NCI-H2171 (cell line): ENCODE measurements around the gene FSD1L.

Experiments used
- DNase-seq: peaks from one replicate; lab custom pipeline; 2025; lab: John Stamatoyannopoulos, UW

FSD1L gene

DNA sequence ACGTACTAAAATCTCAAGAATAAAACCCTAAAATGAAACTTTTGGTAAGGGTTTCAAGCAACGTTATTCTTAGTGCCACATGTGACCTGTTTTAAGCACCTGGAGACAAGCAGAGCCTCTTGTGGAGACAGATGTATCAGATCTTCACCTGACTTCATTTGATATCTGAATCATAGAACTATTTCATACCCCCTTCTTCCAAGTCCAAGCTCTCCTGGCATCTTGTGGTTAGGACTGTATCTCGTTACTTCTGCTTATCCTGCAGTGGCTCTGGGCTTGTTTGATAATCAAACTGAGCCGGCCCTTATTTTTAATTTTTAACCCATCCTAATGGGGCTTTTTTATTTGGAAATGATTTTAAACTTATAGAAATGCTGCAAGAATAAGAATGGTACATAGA lies 11.1 kb upstream of the FSD1L start:
- no peak for DNase-seq

DNA sequence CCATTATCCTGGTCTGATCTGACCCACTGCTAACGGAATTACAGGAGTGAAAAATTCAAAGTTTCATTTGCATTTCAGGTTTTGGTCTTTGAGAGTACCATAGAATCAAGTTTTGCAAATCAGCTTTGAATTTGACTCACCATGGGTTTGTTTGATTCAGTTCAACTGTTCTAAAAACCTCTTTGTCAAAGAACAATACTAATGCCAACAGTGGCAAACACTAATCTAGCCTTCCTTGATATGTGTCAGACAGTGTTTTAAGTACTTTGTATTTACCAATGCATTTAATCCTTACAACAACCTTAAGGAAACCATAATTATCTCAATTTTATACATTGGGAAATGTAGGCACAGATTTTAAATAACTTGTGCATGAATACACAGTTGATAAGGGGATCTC lies 10.1 kb upstream of the FSD1L start:
- DNase-seq, result no peak

DNA sequence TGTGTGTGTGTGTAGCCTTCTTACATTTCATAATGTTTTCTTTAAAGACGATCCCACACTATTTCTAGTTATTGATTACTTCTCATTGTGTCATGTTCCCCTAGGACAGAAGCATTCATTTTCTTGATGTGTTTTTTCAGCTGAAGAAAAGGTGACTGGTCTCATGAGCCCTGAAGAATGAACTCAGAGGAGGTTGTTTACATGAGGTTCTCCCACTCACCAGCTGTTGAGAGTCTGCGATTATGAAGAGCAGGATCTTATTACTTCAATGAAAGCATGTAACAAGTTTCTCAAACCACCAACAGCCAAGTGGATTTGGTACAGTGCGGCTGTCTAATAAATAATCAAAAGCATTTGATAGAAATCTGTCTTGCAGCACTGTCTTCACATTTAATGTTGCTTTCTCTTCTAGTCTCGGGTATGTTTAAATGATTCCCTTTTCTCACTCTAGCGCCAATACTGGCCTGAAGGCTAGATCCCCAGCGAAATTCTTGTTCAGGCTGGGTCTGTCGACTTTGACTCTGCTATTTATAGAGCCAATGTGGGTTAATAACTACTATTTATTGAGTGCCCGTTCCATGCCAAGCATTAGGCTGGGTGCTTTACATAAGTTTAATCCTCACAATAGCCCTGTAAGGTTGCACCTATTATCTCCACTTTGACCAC lies 9.6 kb upstream of the FSD1L start:
- peak; percentile 84 for DNase-seq

DNA sequence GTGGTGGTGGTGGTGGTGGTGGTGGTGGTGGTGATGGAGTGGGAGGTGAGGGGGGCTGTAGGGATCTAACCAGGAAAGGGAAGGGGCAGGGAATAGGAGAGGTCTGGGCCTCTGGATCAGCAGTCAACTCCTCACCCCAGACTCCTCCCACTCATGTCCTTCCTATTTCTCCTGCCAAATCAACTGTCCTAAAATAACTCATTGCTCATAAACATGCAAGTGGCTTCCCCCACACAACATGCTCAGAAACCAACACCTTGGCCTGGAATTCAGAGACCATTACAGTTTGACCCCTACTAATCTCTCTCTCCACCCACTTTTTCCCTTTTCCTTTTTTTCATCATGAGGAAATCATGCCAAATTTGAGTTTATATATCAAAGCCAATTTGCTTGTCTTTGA lies 8.4 kb upstream of the FSD1L start:
- no peak for DNase-seq

DNA sequence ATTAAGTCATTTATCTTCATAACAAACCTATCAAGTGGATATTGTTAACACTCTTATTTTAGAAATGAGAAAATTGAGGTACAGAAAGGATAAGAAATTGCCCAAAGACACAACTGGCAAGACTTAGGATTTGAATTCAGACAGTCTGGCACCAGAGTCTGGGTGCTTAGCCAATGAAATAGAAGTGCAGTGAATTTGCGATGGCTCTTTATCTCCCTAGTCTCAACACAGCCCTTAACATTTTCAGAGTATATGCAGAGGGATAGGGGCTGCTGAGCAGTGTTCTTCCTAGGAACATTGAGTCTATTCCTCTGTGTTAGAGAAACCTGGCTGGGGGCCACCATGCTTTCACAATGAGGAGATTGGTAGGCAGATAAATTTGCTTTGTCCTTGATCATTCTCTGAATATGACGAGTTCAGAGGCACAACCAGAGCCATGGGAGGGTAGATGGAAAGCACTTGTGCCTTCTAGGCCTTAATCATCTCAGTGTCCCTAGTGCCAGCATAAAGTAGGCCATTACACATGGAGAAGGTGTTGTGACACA lies 6.1 kb upstream of the FSD1L start:
- DNase-seq, result no peak

DNA sequence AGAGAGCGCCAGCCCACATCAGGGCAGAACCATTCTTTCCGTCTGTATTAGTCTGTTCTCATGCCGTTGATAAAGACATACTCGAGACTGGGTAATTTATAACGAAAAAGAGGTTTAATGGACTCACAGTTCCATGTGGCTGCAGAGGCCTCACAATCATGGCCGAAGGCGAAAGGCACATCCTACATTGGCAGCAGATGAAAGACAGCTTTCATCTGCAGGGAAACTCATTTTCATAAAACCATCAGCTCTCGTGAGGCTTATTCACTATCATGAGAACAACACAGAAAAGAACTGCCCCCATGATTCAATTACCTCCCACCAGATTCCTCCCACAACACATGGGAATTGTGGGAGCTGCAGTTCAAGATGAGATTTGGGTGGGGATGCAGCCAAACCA lies 4.7 kb upstream of the FSD1L start:
- DNase-seq, result no peak

DNA sequence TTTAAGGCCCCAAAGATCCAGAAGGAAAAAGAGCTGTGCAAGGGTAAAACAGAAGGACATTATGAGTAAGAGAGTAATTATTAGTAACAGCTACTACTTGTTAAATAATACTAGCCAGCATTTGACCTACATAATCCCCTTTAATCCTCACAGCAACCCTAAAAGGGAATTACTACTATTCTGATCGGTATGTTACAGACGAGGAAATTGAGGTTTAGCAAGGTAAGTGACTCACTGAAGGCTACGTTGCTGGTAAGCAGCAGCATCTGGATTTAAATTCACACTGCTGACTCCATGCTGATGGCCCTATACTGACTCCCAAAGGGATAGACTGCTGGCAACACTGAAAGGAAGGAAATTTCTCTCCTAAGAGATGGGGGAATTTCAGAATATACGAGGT lies 3.7 kb upstream of the FSD1L start:
- DNase-seq, result no peak

DNA sequence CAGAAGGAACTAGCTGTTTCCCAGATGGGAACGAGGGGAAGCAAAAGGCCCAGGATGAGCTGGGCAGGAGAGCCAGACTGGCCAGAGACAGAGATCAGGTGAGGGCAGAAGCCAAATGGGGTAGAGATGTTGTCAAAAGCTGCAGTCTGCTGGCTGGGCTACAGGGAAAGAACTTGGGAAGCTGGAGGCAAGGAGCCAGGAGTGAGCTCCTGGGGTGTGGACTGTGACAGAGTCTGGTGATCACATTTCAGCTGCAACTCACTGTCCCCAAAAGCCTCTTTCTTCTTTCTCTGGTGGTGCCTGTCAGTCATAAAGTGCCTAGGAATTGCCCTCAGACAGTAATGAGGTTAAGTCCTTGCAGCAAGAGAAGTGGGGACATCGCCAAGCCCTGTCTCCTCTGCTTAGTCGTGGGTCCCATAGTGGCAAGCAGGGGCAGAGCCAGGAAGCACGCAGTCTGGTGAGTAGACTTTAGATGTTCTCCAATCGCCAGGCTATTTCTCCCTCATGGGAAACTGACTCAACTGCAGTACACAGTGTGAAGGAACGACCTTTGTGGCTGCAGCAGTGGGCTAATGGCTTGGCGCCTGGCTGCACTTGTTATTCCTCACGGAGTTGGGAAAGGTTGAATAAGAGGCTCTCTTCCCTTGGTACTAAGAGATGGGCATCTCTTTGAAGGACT lies 2.5 kb upstream of the FSD1L start:
- DNase-seq, result no peak

DNA sequence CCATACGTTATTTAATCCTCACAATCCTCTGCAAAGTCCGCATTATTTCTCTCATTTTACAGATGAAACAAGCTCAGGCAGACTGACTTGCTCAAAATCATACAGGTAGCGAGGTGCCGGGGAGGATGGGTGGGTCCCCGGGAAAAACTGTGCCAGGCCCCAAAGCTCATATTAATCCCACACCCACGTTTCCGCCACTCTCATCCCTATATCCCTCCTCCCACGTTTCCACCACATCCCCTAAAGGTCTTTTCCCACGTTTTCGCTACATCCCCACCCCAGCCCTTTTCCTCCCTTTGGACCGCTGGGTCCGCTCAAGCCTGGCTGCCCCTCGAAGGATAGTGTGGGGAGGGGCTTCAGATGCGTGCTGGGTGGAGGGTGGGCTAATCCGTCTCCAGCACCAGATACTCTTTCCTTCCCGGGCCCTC lies 434 bp upstream of the FSD1L start:
- DNase-seq, result peak; percentile 54

DNA sequence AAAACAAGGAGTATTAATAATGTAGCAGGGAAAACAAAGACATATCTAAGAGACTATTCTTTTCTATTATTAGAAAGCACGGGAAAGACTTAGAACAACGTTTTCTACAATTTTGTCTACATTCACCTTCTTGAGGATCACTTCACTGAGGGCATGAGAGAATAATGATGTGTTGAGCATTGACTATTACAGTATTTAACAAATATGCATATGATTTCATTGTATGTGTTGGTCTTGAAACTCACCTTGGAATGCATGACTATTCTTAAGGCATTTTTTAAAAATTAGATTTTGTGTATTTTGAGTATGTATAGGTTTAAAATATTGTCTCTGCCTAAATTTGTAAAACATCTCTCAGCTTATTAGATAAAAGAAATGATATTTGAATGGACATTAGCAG lies 1.2 kb downstream of the FSD1L start:
- no peak for DNase-seq

DNA sequence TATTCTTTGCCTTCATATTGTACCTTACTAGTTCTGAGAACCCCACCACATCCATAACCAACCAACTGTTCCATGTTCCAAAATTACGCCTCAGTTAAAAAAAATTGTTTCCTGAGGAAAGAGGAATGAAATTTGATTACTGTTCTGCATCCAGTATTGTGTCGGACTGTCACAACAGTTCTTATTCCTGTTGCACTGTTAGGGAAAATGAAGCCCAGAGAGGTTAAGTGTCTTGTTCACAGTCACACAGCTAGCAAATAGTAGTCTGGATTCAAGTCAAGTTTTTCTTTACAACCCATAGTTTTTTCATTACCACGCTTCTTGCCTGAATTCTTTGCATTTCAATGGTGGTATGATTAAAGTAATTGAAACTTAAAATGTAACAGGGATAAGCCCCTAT lies 4.4 kb downstream of the FSD1L start:
- DNase-seq, result no peak

DNA sequence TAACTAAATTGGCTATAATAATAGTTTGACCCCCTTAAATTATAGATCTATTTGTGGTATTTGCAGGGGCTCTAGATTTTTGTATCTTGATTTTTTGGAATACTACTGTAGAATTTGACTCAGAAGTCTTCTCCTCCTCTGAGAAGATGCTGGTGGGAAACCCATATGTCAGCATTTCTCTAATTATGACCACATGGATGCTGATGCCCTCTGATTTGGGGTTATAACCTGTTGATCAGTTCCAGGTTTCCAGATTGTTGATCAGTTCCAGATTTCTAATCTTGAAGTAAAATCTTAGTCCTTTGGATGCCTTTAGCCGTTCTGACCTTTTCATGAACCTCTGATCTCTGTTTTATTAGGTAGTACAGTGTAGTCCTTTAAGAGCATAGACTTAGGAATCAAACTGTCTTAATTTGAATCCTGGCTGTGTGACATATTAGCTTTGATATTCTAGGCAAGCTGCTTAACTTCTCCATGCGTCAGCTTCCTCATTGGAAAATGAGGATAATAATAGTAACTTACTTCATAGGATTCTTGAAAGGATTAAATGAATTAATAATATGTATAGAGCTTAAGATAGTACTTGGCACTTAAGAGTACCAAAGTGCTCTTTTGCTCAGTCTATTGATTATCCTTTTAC lies 8.1 kb downstream of the FSD1L start:
- DNase-seq, result no peak

DNA sequence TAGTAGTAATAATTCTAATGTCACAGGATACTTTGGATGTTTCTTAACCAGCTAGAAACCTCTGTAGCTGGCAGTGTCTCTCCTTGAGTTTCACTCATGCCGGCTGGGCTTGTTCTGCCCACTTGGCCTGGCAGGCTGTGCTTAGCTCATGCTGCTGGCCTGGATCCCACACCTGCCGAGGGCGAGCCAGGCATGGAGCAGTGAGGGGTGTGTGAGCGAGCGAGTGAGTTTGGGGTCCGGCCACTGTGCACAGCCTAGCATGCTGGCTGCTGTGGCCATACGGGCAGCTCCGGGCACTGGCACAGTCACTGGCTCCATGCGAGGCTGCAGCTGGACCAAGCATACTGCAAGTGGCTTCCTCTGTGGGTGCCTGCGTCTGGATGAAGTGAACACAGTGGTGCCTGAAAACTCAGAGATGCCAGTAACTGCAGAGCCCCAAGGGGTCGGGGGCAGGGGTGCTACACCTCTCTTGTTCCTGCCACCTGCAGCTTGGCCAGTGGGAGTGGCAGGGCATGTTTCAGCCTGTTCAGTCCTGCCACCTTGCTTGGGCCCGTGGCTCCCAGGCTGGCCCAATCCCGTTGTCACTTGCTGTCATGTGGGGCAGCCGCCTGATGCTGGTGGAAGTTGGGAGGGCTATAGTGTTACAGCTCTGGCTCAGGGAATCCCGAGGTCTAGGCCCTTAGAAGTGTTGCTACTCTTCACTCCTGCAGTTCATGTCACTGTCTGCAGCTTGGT lies 9.9 kb downstream of the FSD1L start:
- DNase-seq, result no peak

DNA sequence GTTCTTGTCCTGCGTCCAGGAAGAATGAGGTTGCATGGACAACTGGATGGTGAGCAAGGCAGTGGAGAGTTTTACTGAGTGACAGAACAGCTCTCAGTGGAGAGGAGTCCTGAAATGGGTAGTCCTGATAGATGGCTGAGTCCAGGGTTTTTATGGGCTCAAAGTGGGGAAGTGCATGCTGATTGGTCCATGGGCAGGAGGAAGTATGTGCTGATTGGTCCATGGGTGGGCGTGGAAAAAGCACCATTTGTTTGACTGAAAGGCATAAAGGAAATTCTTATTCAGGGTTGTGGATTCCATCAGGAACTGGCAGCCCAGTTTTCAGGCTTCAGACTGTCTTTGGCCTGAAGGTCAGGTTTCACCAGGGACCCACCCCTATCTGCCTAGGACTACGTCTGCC lies 10.6 kb downstream of the FSD1L start:
- DNase-seq, result no peak

DNA sequence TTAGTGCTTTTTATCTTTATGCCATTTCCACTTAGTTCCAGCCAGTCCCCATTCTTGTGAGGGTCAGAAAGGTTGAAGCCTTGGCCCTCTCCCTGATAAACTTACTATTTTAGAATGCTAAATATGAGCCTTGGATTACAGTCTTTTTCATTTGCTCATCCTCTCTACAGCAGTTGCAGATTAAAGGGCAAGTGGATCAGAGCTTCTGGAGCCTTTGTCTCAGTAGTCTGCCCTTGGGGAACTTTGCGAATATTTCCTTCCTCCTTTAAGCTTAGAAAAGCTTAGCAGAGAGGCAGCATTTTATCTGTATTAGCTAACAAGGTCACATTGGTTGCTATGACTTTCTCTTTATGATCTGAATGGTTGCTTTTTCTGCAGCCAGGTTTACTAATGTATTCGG lies 11.5 kb downstream of the FSD1L start:
- no peak for DNase-seq

DNA sequence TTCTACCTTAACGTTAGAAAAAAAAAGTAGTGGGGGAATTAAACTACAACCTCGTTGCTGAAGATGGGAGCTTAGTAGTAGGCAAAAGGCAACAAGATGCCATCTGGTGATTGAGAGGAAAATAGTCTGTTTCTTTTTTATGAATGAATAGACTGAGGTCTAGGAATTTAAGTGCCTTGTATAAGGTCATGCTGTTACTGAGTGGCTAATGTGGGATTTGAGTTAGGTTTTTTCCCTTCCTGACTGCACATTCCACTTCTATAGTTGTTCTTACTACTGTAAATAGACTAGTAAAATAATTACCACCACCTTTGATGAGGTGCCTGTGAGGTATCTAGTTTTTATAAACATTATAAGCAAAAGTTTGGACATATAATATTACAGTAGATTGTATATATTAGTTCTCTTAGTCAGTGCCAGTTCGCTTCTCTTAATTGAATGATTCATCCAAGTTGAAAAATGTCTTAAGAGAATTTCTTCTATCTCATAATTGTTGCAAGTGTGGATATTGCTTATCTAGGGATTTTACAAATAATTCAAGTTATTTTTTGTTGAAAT lies 19.1 kb downstream of the FSD1L start:
- DNase-seq, result no peak

DNA sequence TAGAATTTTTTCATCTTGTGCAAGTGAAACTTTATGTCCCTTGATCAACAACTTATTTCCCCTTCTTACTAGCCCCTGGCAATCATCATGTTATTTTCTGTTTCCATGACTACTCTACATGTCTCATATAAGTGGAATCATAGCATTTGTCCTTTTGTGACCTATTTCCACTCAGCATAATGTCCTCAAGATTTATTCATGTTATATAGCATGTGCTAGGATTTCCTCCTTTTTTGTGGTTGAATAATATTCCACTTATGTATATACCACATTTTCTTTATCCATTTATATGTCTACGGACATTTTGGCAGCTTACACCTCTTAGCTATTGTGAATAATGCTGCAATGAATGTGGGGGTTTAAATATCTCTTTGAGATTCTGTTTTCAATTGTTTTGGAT lies 21.0 kb downstream of the FSD1L start:
- DNase-seq, result no peak

DNA sequence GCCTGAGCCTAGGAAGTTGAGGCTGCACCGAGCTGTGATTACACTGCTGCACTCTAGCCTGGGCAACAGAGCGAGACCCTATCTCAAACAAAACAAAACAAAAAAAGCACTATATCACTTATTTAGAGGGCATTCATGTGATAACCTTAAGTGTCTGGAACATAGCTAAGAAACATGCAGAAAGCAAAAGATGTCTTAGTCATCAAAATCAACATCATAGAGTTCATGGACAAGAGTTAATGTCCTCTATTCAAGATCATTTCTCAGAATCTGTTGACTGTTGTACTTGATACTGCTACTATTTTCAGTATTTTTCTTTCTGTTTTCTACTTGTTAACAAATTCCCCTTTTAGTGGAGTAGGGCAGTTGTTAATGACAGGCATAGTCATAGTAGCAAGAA lies 25.4 kb downstream of the FSD1L start:
- no peak for DNase-seq

DNA sequence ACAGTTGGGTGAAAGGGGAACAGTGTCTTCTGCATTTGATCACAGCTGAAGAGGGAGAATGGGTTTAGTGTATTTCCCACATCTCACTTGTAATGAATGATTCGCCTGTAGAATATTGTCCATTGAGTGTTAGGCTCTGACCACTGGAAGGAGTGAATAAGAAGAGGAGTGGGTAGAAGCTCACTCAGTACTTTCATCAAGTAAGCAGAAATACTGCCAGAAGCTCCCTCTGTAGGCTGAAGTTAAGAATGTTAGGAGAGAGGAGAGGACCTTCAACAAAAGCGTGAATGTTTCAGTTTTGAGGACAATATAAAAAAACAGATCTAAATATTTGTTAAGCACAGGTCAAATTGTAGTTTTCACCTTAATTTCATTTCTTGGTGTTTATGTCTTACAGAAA lies 27.5 kb downstream of the FSD1L start:
- no peak for DNase-seq

DNA sequence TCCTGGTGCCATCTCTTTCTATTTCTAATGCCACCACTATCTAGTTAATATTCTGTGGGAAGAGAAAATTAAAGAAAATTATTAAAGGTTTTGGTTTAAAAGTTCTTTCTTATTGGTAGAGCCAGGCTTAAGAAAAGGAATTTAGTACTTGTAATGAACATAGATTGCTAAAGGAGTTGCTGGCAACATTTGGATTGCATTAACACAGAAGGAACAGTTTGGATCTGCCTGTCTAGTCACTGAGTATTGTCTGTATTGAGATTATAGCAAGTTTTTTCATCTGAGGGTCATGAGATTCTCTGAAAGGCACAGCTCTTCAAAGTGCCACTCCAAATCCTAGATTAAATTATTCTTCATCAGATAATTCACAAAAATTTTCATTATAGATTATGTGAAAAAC lies 32.0 kb downstream of the FSD1L start:
- no peak for DNase-seq

DNA sequence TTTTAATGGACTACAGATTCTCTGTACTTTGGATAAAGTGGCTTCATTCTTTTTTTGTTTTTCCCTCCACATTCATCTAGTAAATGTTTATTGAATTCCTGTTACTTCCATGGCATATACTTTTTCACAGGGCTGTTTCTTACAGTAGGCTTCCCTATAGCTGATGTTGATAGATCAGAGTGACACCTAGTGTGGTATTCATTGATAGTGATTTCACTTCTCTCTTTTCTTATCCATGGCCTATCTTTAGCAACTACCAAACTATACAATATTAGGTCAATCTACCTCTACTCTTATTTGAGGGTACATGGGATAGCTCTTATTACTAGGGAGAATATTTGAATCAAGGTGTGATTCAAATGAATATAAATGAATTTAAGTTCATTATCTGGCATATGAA lies 35.8 kb downstream of the FSD1L start:
- DNase-seq, result no peak

DNA sequence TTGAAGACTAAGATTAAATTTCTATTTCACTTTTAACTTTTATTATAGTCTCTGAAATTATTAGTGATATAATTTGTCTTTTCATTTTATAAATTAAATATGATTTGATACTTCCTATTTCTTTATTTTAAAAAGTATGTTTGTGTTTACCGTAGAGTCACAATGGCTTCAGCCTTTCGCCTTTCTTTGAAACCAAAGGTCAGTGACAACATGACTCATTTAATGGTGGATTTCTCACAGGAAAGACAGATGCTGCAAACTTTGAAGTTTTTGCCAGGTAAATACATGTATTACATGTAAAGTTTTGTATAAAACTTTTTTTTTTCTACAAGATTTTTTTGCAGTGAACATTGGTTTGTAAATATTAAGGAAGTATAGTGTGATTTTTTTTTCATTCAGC lies 36.4 kb downstream of the FSD1L start:
- no peak for DNase-seq
